ENCODE data around the gene ZDHHC16.
"Not testable (repeated sequence)": the region's sequence is repeated elsewhere in the genome, so short reads cannot be mapped to it uniquely, and the experiment has no call there.

ZDHHC16 gene

DNA sequence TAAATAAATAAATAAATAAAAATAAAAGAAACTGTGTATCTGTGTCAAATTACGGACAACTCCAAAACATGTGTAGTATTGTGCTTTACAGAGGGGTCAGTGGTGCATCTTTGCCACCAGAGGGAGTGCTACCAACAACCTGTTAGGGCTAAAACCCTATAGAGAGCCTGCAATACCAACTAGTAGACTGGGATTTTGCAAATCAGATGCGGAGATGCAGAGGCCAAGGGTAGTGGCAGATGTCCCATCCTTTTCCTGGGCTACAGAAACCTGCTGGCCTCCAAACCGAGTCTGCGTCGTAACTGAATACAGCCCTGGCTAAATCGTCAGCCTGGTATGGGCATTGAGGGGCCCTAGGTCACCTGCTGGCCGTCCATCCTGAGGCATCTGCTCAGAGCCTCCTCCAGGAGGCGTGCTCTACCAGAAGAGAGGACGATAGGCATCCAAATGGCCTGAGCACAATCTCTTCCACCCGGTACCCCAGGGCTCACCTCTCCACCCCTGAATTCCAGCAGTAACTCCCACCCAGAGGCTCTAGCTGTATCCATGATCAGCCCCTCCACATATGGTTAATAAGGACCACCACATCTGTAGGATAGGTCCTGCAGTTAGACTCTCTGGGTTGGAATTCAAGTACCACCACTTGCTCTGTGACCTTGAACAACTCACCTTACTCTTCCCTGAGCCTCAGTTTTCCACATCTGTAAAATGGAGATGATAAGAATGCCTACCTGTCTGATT is 38.6 kb upstream of the ZDHHC16 start:
- peak; percentile 81 for DNase-seq (ENCODE audit: low read depth)
- no peak overlapping the region for H3K4me3 ChIP-seq (ENCODE audit: low read length)
- TF ChIP-seq, protein P1, sequence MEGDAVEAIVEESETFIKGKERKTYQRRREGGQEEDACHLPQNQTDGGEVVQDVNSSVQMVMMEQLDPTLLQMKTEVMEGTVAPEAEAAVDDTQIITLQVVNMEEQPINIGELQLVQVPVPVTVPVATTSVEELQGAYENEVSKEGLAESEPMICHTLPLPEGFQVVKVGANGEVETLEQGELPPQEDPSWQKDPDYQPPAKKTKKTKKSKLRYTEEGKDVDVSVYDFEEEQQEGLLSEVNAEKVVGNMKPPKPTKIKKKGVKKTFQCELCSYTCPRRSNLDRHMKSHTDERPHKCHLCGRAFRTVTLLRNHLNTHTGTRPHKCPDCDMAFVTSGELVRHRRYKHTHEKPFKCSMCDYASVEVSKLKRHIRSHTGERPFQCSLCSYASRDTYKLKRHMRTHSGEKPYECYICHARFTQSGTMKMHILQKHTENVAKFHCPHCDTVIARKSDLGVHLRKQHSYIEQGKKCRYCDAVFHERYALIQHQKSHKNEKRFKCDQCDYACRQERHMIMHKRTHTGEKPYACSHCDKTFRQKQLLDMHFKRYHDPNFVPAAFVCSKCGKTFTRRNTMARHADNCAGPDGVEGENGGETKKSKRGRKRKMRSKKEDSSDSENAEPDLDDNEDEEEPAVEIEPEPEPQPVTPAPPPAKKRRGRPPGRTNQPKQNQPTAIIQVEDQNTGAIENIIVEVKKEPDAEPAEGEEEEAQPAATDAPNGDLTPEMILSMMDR (conservative IDR thresholded peaks at IDR 0.05; ENCODE audit: low read length) = peak; percentile 79

DNA sequence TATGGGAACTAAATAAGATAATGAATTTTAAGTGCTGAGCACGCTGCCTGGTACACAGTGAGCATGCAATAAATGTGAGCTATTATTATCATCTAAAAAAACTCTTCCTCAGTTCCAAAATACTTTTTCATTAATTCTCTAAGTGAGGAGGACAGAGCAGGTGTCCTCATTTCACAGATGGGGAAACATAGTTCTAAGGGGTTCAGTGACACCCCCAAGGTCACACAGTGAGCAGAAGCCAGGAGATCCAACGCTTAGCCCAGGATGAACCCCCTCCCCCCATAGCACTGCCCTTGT is 38.1 kb upstream of the ZDHHC16 start:
- TF ChIP-seq, protein P1 (conservative IDR thresholded peaks at IDR 0.05; ENCODE audit: low read length) = no peak
- DNase-seq (ENCODE audit: low read depth) = no peak

DNA sequence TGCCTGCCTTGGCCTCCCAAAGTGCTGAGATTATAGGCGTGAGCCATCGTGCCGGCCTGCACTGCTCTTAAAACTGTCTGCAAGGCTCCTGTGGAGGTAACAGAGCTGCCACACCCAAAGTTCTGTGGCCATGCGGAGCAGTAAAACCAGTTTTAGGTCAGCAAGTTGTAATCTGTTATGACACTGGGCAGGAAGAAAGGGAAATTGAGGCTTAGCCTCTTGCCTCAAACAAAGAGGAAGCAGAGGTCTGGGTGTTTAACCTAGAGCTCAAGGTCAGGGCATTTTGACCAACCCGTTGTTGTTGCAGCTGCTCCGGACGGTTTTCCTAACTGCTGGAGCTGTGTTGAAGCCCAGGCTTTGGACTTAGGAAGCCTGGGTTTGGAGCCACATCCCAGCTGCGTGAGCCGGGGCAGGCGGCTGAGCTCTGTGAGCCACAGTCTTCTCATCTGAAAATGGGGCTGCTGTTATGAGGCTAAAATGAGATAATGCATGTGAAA is 37.4 kb upstream of the ZDHHC16 start:
- TF ChIP-seq, protein P1 (conservative IDR thresholded peaks at IDR 0.05; ENCODE audit: low read length) = no peak
- H3K4me3 ChIP-seq (ENCODE audit: low read length) = no peak overlapping the region
- no peak for DNase-seq (ENCODE audit: low read depth)

More for the DNA sequence above, 38.1 kb upstream of the ZDHHC16 start:
- H3K4me3 ChIP-seq (ENCODE audit: low read length) = no peak overlapping the region

DNA sequence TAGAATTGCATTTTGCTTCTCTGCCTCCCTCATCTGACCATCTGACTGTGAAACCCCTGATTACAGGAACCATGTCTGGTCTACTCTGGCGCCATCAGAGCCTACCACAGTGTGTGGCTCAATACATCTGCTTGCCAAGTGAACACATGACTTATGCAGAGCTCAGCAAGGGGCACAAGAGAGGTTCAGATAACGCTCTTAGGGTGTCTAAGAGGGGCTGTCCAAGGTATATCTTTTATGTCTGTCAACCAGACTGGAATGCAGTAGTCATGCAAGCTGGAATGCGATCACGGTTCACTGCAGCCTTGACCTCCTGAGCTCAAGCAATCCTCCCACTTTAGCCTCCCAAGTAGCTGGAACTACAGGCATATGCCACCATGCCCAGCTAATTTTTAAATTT is 34.6 kb upstream of the ZDHHC16 start:
- H3K4me3 ChIP-seq (ENCODE audit: low read length) = no peak overlapping the region
- DNase-seq (ENCODE audit: low read depth) = no peak
- TF ChIP-seq, protein P1 (conservative IDR thresholded peaks at IDR 0.05; ENCODE audit: low read length) = no peak

DNA sequence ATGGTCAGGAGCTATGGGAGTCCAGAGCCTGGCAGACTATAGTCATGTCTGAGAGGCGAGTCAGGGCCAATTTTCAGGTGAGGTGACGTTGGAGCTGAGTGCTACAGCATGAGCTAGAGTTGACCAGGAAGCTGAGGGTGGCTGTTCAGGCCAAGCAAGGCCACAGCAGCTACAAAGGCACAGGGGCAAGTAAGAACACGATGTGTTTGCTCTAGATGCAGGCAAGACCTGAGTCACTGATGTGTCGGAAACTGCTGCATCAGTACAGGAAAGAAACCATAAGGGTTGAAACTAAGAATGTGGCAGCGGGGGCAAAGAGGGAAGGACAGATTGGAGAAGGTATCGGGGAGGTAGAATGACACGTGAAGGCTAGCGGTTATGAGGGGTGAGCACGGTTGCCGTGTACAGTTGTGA is 33.1 kb upstream of the ZDHHC16 start:
- TF ChIP-seq, protein P1 (conservative IDR thresholded peaks at IDR 0.05; ENCODE audit: low read length) = no peak
- no peak overlapping the region for H3K4me3 ChIP-seq (ENCODE audit: low read length)
- DNase-seq (ENCODE audit: low read depth) = no peak

DNA sequence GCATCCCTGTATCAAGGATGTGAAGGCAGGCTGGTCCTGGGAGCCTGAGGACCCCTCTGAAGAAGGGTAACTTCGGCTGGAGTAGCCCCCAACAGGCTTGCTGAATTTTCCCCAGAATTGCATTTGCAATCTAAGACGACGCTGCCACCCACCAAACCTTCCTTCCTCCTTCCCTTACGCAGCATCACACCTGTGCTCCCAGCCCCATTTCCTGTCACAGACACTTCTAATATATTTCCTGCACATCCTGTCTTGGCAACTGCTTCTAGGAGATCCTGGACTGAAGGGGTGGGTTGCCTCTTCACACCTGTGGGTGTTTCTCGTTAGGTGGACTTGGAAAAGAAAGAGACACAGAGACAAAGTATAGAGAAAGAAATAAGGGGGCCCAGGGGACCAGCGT is 29.4 kb upstream of the ZDHHC16 start:
- DNase-seq (ENCODE audit: low read depth) = no peak
- TF ChIP-seq, protein P1 (conservative IDR thresholded peaks at IDR 0.05; ENCODE audit: low read length) = no peak

DNA sequence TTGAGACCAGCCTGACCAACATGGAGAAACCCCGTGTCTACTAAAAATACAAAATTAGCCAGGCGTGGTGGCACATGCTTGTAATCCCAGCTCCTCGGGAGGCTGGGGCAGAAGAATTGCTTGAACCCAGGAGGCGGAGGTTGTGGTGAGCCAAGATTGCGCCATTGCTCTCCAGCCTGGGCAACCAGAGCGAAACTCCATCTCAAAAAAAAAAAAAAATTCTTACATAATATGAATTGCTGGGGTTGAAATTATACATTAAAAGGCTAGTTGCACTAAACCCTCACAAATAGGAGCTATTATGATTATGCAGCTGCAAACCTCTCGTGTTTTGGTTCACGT is 22.2 kb upstream of the ZDHHC16 start:
- DNase-seq (ENCODE audit: low read depth); H3K4me3 ChIP-seq (ENCODE audit: low read length): not testable (repeated sequence)

More for the DNA sequence above, 29.4 kb upstream of the ZDHHC16 start:
- H3K4me3 ChIP-seq (ENCODE audit: low read length) = no peak overlapping the region
